Measurements from ENCODE around the gene PPM1E. TPM values are rescaled to one million over a fixed set of nuclear protein-coding genes. Genes with fewer than 3 reads are reported as not detected.

PPM1E gene
- polyA plus RNA-seq, 3 donors = not detected

DNA sequence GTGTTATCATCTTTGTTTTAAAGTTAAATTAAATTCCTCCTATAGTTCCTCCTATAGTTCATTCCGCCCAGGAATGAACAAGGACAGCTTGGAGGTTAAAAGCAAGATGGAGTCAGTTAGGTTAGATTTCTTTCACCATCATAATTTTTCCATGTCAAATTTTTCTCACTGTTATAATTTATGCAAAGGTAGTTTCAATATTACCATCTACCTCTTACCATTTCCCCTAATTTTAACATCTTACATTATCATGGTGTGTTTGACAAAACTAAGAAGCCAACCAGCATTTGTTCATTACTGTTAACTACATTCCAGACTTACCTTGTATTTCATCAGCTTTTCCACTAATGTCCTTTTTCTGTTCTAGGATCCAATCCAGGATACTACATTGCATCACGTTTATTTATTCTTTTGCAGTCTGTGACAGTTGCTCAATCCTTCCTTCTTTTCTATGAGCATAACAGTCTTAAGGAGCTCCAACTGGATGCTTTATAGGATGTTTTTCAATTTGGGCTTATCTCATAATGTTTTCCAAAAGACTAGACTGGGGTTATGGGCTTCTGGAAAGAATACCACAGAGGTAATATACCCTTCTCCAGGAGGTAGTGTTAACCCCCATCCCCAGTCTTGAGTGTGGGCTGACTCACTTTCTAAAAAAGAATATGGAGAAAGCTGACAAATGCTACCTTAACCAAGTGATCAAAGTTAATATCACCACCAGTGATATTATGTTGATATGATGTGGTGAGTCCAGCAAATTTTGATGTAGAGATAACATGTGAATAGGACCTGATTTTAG is 158.5 kb downstream of the PPM1E start:
- H3K4me1 Mint-ChIP-seq = peaks cover 1% of the 10 kb centered on the region
- Histone ChIP-seq H4K20me1 (ENCODE audit: insufficient read depth, low read length) (no peaks in the 10 kb centered on the region), H3K9ac (ENCODE audit: insufficient read depth, low read length, poor library complexity, severe bottlenecking) (no peak overlapping the region), H2AFZ (ENCODE audit: insufficient read depth, low read depth, low read length, poor library complexity, severe bottlenecking) (no peak overlapping the region), H3K79me2 (ENCODE audit: insufficient read depth, low read length) (no peaks in the 10 kb centered on the region), H3K27ac (ENCODE audit: low read depth in 1 of 2, low read length in 2 of 2) (no peak overlapping the region), H3K4me1 (ENCODE audit: control insufficient read depth in 1 of 2, insufficient read depth in 2 of 2, low read length in 2 of 2) (no peaks in the 10 kb centered on the region), H3K4me3 (replicated peaks in 1 of 3; ENCODE audit: low read depth in 2 of 3, low read length in 3 of 3) (no peak overlapping the region), H3K27me3 (ENCODE audit: control insufficient read depth in 2 of 2, insufficient read depth in 2 of 2, low read length in 2 of 2) (peaks cover 2 to 6% of the 10 kb centered on the region in 2 donors), H3K9me3 (replicated peaks in 1 of 2; ENCODE audit: control insufficient read depth in 1 of 2, insufficient read depth in 1 of 2, low read length in 2 of 2) (peaks cover 16 to 27% of the 10 kb centered on the region in 2 donors), H3K36me3 (replicated peaks in 1 of 2; ENCODE audit: control insufficient read depth in 1 of 2, insufficient read depth in 2 of 2, low read length in 2 of 2) (no peaks in the 10 kb centered on the region), H3K4me2 (replicated peaks; ENCODE audit: extremely low read depth, low read length, poor library complexity, severe bottlenecking) (no peak overlapping the region)
- H3K4me3 Mint-ChIP-seq = no peak overlapping the region
- no CpG with 5 or more reads among the region's 2 CpGs for WGBS (ENCODE audit: insufficient coverage)
- intact Hi-C loops (cut with micrococcal nuclease) = no loop called here
- no peak for DNase-seq
- H3K27me3 Mint-ChIP-seq (ENCODE audit: low read depth in 3 of 3) = peaks cover 0 to 6% (median 1%) of the 10 kb centered on the region in 3 donors
- no peaks in the 10 kb centered on the region for H3K36me3 Mint-ChIP-seq
- TF ChIP-seq, protein P1, sequence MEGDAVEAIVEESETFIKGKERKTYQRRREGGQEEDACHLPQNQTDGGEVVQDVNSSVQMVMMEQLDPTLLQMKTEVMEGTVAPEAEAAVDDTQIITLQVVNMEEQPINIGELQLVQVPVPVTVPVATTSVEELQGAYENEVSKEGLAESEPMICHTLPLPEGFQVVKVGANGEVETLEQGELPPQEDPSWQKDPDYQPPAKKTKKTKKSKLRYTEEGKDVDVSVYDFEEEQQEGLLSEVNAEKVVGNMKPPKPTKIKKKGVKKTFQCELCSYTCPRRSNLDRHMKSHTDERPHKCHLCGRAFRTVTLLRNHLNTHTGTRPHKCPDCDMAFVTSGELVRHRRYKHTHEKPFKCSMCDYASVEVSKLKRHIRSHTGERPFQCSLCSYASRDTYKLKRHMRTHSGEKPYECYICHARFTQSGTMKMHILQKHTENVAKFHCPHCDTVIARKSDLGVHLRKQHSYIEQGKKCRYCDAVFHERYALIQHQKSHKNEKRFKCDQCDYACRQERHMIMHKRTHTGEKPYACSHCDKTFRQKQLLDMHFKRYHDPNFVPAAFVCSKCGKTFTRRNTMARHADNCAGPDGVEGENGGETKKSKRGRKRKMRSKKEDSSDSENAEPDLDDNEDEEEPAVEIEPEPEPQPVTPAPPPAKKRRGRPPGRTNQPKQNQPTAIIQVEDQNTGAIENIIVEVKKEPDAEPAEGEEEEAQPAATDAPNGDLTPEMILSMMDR (IDR thresholded peaks at IDR 0.05) = no peak
- H3K9me3 Mint-ChIP-seq = peaks cover 6 to 31% (median 25%) of the 10 kb centered on the region in 7 donors
- H3K27ac Mint-ChIP-seq = no peak overlapping the region

DNA sequence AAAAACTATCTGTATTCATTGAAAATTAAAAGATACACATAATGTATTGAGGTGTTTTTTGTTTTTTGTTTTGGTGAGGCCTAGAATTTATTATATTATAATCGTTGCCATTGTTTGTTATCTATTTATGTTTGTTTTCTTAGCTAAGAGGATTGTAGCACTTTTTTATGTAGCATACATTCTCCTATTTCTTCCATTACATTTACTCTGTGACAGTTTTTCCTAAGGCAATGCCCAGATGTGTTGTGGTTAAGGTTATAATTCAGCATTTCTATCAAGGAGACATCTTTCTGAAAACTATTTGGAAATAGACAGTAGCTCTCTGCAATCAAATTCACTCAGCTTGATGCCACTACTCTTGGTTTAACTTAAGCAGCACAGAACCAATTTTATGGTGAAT is 161.6 kb downstream of the PPM1E start:
- no peak overlapping the region for H3K4me3 Mint-ChIP-seq
- no peak overlapping the region for H3K27ac Mint-ChIP-seq
- H3K27me3 ChIP-seq (ENCODE audit: control insufficient read depth in 2 of 2, insufficient read depth in 2 of 2, low read length in 2 of 2) = peaks cover 2 to 4% of the 10 kb centered on the region in 2 donors
- no CpG with 5 or more reads among the region's 1 CpG for WGBS (ENCODE audit: insufficient coverage)
- H3K9ac ChIP-seq (ENCODE audit: insufficient read depth, low read length, poor library complexity, severe bottlenecking) = no peak overlapping the region
- no peaks in the 10 kb centered on the region for H3K36me3 ChIP-seq (replicated peaks in 1 of 2; ENCODE audit: control insufficient read depth in 1 of 2, insufficient read depth in 2 of 2, low read length in 2 of 2)
- TF ChIP-seq, protein P1 (IDR thresholded peaks at IDR 0.05) = no peak
- intact Hi-C loops (cut with micrococcal nuclease) = no loop called here
- H4K20me1 ChIP-seq (ENCODE audit: insufficient read depth, low read length) = no peaks in the 10 kb centered on the region
- H3K4me1 ChIP-seq (ENCODE audit: control insufficient read depth in 1 of 2, insufficient read depth in 2 of 2, low read length in 2 of 2) = no peaks in the 10 kb centered on the region
- H3K9me3 ChIP-seq (replicated peaks in 1 of 2; ENCODE audit: control insufficient read depth in 1 of 2, insufficient read depth in 1 of 2, low read length in 2 of 2) = peaks cover 4 to 9% of the 10 kb centered on the region in 2 donors
- H2AFZ ChIP-seq (ENCODE audit: insufficient read depth, low read depth, low read length, poor library complexity, severe bottlenecking) = no peak overlapping the region
- no peaks in the 10 kb centered on the region for H3K79me2 ChIP-seq (ENCODE audit: insufficient read depth, low read length)
- H3K36me3 Mint-ChIP-seq = no peaks in the 10 kb centered on the region
- DNase-seq = no peak
- peaks cover under 1 to 11% (median 2%) of the 10 kb centered on the region in 7 donors for H3K9me3 Mint-ChIP-seq
- H3K4me3 ChIP-seq (replicated peaks in 1 of 3; ENCODE audit: low read depth in 2 of 3, low read length in 3 of 3) = no peak overlapping the region
- H3K27ac ChIP-seq (ENCODE audit: low read depth in 1 of 2, low read length in 2 of 2) = no peak overlapping the region
- H3K27me3 Mint-ChIP-seq (ENCODE audit: low read depth in 3 of 3) = peaks cover 12 to 15% (median 13%) of the 10 kb centered on the region in 3 donors
- peaks cover 1% of the 10 kb centered on the region for H3K4me1 Mint-ChIP-seq
- no peak overlapping the region for H3K4me2 ChIP-seq (replicated peaks; ENCODE audit: extremely low read depth, low read length, poor library complexity, severe bottlenecking)

Data from CD14-positive monocyte (primary cell).